ENCODE measurements around the gene S100A14.

GRCh38 chr1:153623101-153623500 is 7.0 kb upstream of the S100A14 start:
- TF ChIP-seq RAD21 (conservative IDR thresholded peaks at IDR 0.05) (no peak), CTCF (IDR thresholded peaks at IDR 0.05; ENCODE audit: poor library complexity, severe bottlenecking) (no peak), SMC3 (conservative IDR thresholded peaks at IDR 0.05; ENCODE audit: poor library complexity) (no peak), REST (IDR thresholded peaks at IDR 0.05; ENCODE audit: borderline replicate concordance) (no peak), EP300 (conservative IDR thresholded peaks at IDR 0.05; ENCODE audit: poor library complexity, severe bottlenecking) (no peak), TAF1 (IDR thresholded peaks at IDR 0.05; ENCODE audit: low read depth) (no peak), POLR2AphosphoS5 (IDR thresholded peaks at IDR 0.05) (no peak)
